GM23338 (cell line): Measurements from ENCODE around the gene EVI5. TPM values are rescaled to one million over a fixed set of nuclear protein-coding genes. Genes with fewer than 3 reads are reported as not detected.

ENCODE experiments used
- ATAC-seq: fragments of 200-7000 bp; cut with Tn5 transposase; 3 replicates; pipeline ENCODE4 v1.9.1; 2020
- DNase-seq: peaks from one replicate; pipeline ENCODE4 v3.0.0-alpha.2; 2015; ENCODE audit warnings: low spot score
- H2AFZ ChIP-seq: fragments of 200-600 bp; sonication (generic); 2 replicates; pipeline ENCODE4 v1.8.0; 2016; ENCODE audit warnings: antibody characterized with exemption, mild to moderate bottlenecking, moderate library complexity
- H3F3A ChIP-seq: fragments of 200-600 bp; sonication (generic); replicated peaks from 2 replicates; pipeline ENCODE4 v1.8.0; 2017; ENCODE audit warnings: antibody characterized with exemption, mixed run types, low read depth
- H3K27ac ChIP-seq: fragments of 200-600 bp; sonication (generic); 2 replicates; pipeline ENCODE4 v1.6.1; 2016; ENCODE audit warnings: low read depth
- H3K27me3 ChIP-seq: fragments of 200-600 bp; sonication (generic); 2 replicates; pipeline ENCODE4 v1.8.0; 2016; ENCODE audit warnings: mild to moderate bottlenecking, mixed run types, moderate library complexity; ENCODE audit not compliant: insufficient read depth
- H3K36me3 ChIP-seq: fragments of 200-600 bp; sonication (generic); 2 replicates; pipeline ENCODE4 v1.8.0; 2016; ENCODE audit warnings: mild to moderate bottlenecking; ENCODE audit not compliant: insufficient read depth
- H3K4me1 ChIP-seq: fragments of 200-600 bp; sonication (generic); 2 replicates; pipeline ENCODE4 v1.8.0; 2016; ENCODE audit warnings: mild to moderate bottlenecking, moderate library complexity; ENCODE audit not compliant: insufficient read depth
- H3K4me2 ChIP-seq: fragments of 200-600 bp; sonication (generic); 2 replicates; pipeline ENCODE4 v1.7.1; 2017; ENCODE audit warnings: mixed run types
- H3K4me3 ChIP-seq: fragments of 200-600 bp; sonication (generic); 2 replicates; pipeline ENCODE4 v1.6.1; 2016; ENCODE audit warnings: mixed run types
- H3K79me2 ChIP-seq: fragments of 200-600 bp; sonication (generic); replicated peaks from 2 replicates; pipeline ENCODE4 v1.8.0; 2017; ENCODE audit warnings: mild to moderate bottlenecking; ENCODE audit not compliant: insufficient read depth
- H3K9me2 ChIP-seq: fragments of 200-600 bp; sonication (generic); 2 replicates; pipeline ENCODE4 v1.8.0; 2017; ENCODE audit not compliant: insufficient read depth
- H4K20me1 ChIP-seq: fragments of 200-600 bp; sonication (generic); replicated peaks from 2 replicates; pipeline ENCODE4 v1.8.0; 2017; ENCODE audit warnings: mild to moderate bottlenecking; ENCODE audit not compliant: insufficient read depth
- H3K27ac Mint-ChIP-seq: 2 replicates; pipeline ENCODE4 v1.8.0; 2020; ENCODE audit warnings: inconsistent platforms, mild to moderate bottlenecking, moderate library complexity, mixed read lengths
- H3K27me3 Mint-ChIP-seq: 3 replicates; pipeline ENCODE4 v1.8.0; 2022; ENCODE audit warnings: low read depth, mild to moderate bottlenecking, moderate library complexity, mixed read lengths, inconsistent platforms; ENCODE audit not compliant: insufficient read depth, poor library complexity
- H3K36me3 Mint-ChIP-seq: 3 replicates; pipeline ENCODE4 v1.8.0; 2021; ENCODE audit warnings: low read depth, mild to moderate bottlenecking, inconsistent platforms, moderate library complexity, mixed read lengths
- H3K4me1 Mint-ChIP-seq: 3 replicates; pipeline ENCODE4 v1.8.0; 2020; ENCODE audit warnings: mild to moderate bottlenecking, inconsistent platforms, mixed read lengths
- H3K4me3 Mint-ChIP-seq: 3 replicates; pipeline ENCODE4 v1.8.0; 2021; ENCODE audit warnings: moderate library complexity, mild to moderate bottlenecking, inconsistent platforms, mixed read lengths
- H3K9me3 Mint-ChIP-seq: 3 replicates; pipeline ENCODE4 v1.8.0; 2020; ENCODE audit warnings: moderate library complexity, mild to moderate bottlenecking, inconsistent platforms, mixed read lengths
- CREB1 ChIP-seq: fragments of 250-450 bp; sonication (Bioruptor Pico); IDR thresholded peaks from 2 replicates; pipeline ENCODE4 v1.5.0; 2020; ENCODE audit warnings: low read depth, mild to moderate bottlenecking, moderate library complexity
- EZH2 ChIP-seq: fragments of 200-600 bp; sonication (generic); IDR thresholded peaks from one replicate; pipeline ENCODE4 v1.8.0; 2017; ENCODE audit warnings: antibody characterized with exemption, mild to moderate bottlenecking, low read depth; ENCODE audit not compliant: unreplicated experiment
- EZH2phosphoT487 ChIP-seq: fragments of 200-600 bp; sonication (generic); IDR thresholded peaks from one replicate; pipeline ENCODE4 v1.8.1; 2018; ENCODE audit warnings: antibody characterized with exemption; ENCODE audit not compliant: unreplicated experiment
- NANOG ChIP-seq: IDR thresholded peaks from 2 replicates; pipeline ENCODE4 v1.6.1; 2016; ENCODE audit warnings: antibody characterized with exemption, borderline replicate concordance
- ZNF114 ChIP-seq: fragments of 250-450 bp; sonication (Bioruptor Pico); IDR thresholded peaks from 2 replicates; pipeline ENCODE4 v1.5.0; 2020; ENCODE audit warnings: mild to moderate bottlenecking, moderate library complexity
- polyA plus RNA-seq: library from polyadenylated mRNA; unstranded; fragments of >200 nt; fragmentation: Nextera tagmentation; extraction: Ambion mirVana; gene quantifications from 2 replicates; pipeline ENCODE4 v1.2.1, GENCODE V29; 2016
- total RNA-seq: library from RNA; depleted of rRNA; stranded (reverse); fragments of >200 nt; shearing (Covaris generic); gene quantifications from 2 replicates; pipeline ENCODE4 v1.2.3, GENCODE V29; 2014
- TF ChIP-seq, protein P1 (sequence below): IDR thresholded peaks from one replicate; pipeline ENCODE4 v1.6.1; 2018; ENCODE audit warnings: antibody characterized with exemption; ENCODE audit not compliant: unreplicated experiment

EVI5 gene
- total and polyA plus RNA-seq, 2 experiments from 2014 or later, result 15.6 to 24.8 TPM

DNA sequence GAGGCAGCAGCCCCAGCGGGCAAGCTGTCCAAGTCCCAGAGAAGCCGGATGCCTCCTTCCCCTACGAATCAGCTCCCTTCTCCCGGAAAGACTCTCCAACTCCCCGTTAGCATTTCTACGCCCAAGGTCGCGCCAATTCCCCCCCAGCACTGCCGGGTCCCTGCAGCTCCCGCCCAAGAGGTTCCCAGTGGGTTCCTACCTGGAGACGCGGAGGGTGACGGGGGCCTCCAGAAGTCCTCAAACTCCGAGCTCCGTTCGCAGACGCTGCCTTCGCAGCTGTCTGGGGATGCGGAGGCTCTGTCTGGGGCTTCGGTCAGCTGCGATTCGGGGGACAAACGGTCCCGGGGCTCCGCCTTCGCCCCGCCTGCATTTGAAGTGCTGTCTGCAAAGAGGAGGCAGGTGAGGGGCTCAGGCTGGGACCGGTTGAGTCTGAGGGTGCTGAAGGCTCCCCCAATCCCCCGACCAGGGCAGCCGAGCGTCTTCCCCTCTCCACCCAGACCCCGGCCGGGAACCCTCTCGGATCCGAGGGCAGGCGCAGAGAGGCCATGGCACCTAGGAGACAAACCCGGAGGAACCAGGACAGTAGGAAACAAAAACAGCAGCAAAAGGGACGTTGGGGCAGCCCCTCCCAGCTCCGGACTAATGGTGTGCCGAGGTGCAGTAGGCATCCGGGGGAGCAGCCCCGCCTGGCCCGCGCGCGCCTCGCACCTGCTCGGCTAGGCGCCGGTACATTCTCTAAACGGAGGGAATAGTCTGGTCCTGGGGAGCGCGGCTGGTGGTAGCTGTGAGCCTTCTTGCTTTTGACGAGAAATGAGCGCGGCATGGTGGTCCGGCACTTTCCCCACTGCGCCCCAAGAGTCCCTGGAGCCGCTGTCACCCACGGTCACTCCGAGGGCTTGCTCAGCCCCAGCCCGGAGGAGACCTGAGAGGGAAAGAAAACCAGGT is 302.0 kb downstream of the EVI5 start:
- H3K27me3 Mint-ChIP-seq, result peaks cover 97% of the 10 kb centered on the region
- no peaks in the 10 kb centered on the region for H3K79me2 ChIP-seq
- H3K27ac ChIP-seq, result no peak overlapping the region
- peaks cover 20% of the 10 kb centered on the region for H3K9me3 Mint-ChIP-seq
- H3K4me1 ChIP-seq, result peaks cover 18% of the 10 kb centered on the region
- peaks cover 100% of the 10 kb centered on the region for H3K27me3 ChIP-seq
- H3K27ac Mint-ChIP-seq, result no peak overlapping the region
- H3K36me3 Mint-ChIP-seq, result peaks cover 12% of the 10 kb centered on the region
- no peaks in the 10 kb centered on the region; the same call in 1 of the 2 replicates for H3K36me3 ChIP-seq
- DNase-seq (peak; percentile 62), ATAC-seq (peak; percentile 5)
- TF ChIP-seq CREB1 (CRISPR knock-in tag), result no peak
- TF ChIP-seq EZH2, result peak; percentile 79
- TF ChIP-seq, protein P1, sequence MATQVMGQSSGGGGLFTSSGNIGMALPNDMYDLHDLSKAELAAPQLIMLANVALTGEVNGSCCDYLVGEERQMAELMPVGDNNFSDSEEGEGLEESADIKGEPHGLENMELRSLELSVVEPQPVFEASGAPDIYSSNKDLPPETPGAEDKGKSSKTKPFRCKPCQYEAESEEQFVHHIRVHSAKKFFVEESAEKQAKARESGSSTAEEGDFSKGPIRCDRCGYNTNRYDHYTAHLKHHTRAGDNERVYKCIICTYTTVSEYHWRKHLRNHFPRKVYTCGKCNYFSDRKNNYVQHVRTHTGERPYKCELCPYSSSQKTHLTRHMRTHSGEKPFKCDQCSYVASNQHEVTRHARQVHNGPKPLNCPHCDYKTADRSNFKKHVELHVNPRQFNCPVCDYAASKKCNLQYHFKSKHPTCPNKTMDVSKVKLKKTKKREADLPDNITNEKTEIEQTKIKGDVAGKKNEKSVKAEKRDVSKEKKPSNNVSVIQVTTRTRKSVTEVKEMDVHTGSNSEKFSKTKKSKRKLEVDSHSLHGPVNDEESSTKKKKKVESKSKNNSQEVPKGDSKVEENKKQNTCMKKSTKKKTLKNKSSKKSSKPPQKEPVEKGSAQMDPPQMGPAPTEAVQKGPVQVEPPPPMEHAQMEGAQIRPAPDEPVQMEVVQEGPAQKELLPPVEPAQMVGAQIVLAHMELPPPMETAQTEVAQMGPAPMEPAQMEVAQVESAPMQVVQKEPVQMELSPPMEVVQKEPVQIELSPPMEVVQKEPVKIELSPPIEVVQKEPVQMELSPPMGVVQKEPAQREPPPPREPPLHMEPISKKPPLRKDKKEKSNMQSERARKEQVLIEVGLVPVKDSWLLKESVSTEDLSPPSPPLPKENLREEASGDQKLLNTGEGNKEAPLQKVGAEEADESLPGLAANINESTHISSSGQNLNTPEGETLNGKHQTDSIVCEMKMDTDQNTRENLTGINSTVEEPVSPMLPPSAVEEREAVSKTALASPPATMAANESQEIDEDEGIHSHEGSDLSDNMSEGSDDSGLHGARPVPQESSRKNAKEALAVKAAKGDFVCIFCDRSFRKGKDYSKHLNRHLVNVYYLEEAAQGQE, result no peak
- TF ChIP-seq EZH2phosphoT487, result peak; percentile 34
- TF ChIP-seq ZNF114 (CRISPR knock-in tag), result no peak
- no peaks in the 10 kb centered on the region; the same call in 1 of the 2 replicates for H3K9me2 ChIP-seq
- peak overlapping the region; percentile 75 for H3K4me3 ChIP-seq
- H3K4me3 Mint-ChIP-seq, result peak overlapping the region; percentile 75
- peak overlapping the region; percentile 97 for H3K4me2 ChIP-seq
- H2AFZ ChIP-seq, result peak overlapping the region; percentile 97
- H4K20me1 ChIP-seq, result peaks cover 3% of the 10 kb centered on the region
- H3K4me1 Mint-ChIP-seq, result peaks cover 35% of the 10 kb centered on the region
- peaks cover 13% of the 10 kb centered on the region; the same call in 1 of the 2 replicates for H3F3A ChIP-seq

DNA sequence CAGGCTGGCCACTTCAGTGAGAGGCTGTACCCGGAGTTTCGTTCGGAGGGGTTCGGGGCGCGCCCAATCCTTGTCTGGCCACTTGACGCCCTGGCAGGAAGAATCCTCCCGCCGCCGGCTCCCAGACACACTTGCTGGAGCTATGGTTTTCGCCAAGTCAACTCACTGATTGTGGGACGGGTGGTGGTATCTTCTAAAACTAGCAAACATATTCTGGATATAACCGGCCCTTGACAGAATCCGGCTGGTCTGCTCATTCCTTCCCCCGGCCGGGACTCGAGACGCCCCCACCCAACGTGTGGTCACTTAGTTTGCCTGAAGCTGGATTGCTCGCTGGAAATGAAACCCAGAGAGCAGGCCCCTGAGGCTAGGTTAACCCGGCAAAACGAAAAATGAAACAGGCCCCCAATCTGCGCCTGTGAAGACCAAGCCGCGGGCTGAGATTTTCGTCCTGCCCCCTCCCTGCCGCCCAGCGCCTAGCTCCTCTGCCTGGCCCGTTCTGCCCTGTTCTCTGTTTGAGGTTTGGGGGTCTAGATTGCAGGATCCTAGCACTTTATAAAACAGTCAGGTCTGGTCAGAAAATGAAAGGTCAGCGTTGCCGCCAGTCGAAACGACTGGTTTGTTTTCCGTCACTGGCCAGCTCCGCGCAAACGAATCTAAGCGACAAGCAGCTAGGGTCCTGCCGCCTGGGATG is 302.8 kb downstream of the EVI5 start:
- Mint-ChIP-seq H3K27ac (no peak overlapping the region), H3K36me3 (peaks cover 12% of the 10 kb centered on the region), H3K4me1 (peaks cover 35% of the 10 kb centered on the region), H3K27me3 (peaks cover 94% of the 10 kb centered on the region), H3K9me3 (peaks cover 20% of the 10 kb centered on the region), H3K4me3 (peak overlapping the region; percentile 75)
- Histone ChIP-seq H3F3A (peaks cover 13% of the 10 kb centered on the region; the same call in 1 of the 2 replicates), H3K27me3 (peaks cover 100% of the 10 kb centered on the region), H3K36me3 (no peaks in the 10 kb centered on the region; the same call in 1 of the 2 replicates), H3K79me2 (no peaks in the 10 kb centered on the region), H3K9me2 (no peaks in the 10 kb centered on the region; the same call in 1 of the 2 replicates), H3K4me1 (peaks cover 18% of the 10 kb centered on the region), H3K4me2 (peak overlapping the region; percentile 97), H2AFZ (peak overlapping the region; percentile 97), H4K20me1 (peaks cover 3% of the 10 kb centered on the region), H3K27ac (no peak overlapping the region), H3K4me3 (peak overlapping the region; percentile 75)
- ATAC-seq (no peak), DNase-seq (peak; percentile 43)
- TF ChIP-seq EZH2 (peak; percentile 99), NANOG (no peak), EZH2phosphoT487 (peak; percentile 90)
